Measurements from ENCODE around the gene DPEP3. TPM values are rescaled to one million over a fixed set of nuclear protein-coding genes. Genes with fewer than 3 reads are reported as not detected.
"Not testable (repeated sequence)": the region's sequence is repeated elsewhere in the genome, so short reads cannot be mapped to it uniquely, and the experiment has no call there.

The DPEP3 gene
- total RNA-seq, 1 donor from 2014 or later, result 0.18 TPM

DNA sequence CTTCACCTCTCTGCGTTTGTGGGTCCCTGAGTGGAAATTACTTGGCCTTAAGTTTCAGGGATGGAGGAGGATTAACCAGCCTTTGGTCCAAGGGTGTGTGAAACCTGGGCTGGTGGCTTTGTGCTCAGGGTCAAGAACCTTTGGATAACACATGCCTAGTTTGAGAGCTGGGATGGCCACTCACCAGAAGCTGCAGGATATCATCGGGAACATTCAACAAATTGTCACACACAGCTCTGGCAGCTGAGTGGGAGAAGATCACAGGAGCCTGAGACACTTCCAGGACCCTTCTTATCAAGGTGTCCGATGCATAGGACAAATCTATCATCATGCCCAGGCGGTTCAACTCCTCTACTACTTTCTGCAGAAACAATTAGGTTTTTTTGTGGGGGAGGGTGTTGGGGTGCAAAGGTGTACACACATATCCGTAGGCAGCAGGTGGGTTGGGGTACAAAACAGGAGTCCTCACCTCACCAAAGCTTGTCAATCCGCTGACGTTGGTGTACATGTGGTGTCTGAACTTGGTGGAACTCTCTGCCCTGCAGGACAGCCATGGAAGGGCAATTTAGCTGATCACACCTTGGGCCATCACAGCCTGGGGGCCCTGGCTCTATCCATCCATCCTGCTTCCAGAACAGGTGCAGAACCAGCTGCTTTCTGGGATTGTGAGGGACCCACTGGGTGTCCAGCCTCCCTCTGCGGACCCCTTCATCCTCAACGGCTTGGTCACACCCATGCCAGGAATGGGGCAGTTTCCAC is 2.7 kb downstream of the DPEP3 start:
- Histone ChIP-seq H3K9me3 (no peaks in the 10 kb centered on the region), H3K4me1 (no peaks in the 10 kb centered on the region), H3K36me3 (no peaks in the 10 kb centered on the region), H3K27ac (no peak overlapping the region), H3K27me3 (ENCODE audit: low read depth) (peaks cover 6% of the 10 kb centered on the region), H3K4me3 (no peak overlapping the region)
- TF ChIP-seq CTCF (IDR thresholded peaks at IDR 0.05), result no peak
- ATAC-seq (no peak), DNase-seq (no peak)
- intact Hi-C loops (cut with DNase I), result no loop called here

DNA sequence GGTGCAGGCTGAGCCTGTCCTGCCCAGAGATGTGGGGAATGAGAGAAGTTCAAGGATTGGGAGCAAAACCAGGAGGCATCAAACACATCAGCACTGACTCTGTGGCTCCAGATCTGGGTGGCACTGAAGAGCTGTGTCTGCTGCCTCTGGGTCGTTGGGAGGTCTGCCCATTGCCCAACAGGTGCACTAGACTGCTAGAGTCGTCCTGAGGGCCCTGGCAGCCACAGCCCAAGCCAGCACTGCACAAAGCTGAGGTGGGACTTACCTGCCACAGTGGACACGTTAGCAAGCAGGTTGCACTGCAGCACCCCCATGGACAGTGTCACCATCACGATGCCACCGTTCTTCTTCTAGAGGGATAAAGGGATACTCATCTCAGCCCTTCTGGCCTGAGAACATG is 3.3 kb downstream of the DPEP3 start:
- Histone ChIP-seq H3K27ac (no peak overlapping the region), H3K27me3 (ENCODE audit: low read depth) (peaks cover 6% of the 10 kb centered on the region), H3K4me1 (no peaks in the 10 kb centered on the region), H3K4me3 (no peak overlapping the region), H3K9me3 (no peaks in the 10 kb centered on the region), H3K36me3 (no peaks in the 10 kb centered on the region)
- intact Hi-C loops (cut with DNase I), result no loop called here
- ATAC-seq (peak in 1 of 2 donors; percentile 6), DNase-seq (no peak)
- no peak for TF ChIP-seq CTCF (IDR thresholded peaks at IDR 0.05)

- Histone ChIP-seq H3K4me1 (no peaks in the 10 kb centered on the region), H3K9me3 (no peaks in the 10 kb centered on the region), H3K27me3 (ENCODE audit: low read depth) (peaks cover 6% of the 10 kb centered on the region), H3K36me3 (no peaks in the 10 kb centered on the region), H3K4me3 (no peak overlapping the region), H3K27ac (no peak overlapping the region)
- no peak for ATAC-seq
- intact Hi-C loops (cut with DNase I), result no loop called here
- no peak for DNase-seq
- no peak for TF ChIP-seq CTCF (IDR thresholded peaks at IDR 0.05)
These were observed 4.1 kb downstream of the DPEP3 start for GRCh38 chr16:67976205-67976604.

DNA sequence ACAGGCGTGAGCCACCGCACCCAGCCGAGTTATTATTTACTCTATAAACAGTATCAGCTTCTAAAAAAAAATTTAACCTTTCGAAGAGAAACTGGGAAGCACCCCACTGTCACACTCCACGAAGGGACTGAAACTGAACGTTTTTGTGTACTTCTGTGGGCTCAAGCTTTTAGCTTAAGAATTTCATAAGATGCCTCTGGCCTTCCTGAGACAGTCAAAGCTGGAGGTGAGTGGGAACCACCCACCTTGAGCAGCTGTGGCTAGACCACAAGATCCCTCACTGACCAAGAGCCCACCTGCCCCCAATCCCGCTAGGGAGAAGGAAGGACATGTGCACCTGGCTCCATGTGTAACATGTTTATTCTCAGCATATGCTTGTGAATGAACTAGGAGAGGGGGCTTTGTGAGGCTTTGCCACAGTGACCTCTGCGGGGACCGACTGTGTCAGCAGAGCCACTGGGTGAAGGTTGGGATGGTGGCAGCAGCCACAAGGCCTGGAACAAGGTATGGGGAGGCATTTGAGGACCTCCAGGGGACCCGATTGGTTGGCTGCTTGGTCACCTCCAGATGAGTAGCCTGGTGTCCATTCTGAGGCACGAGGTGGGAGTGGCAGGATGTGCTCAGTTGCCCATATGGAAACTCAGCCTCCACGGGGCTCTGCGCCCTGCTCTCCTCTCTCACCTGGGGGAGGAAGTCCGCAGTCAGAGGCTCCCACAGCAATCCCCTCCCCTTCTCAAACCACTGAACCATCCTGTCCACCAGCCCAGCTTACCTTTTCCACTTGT is 4.8 kb downstream of the DPEP3 start:
- no peaks in the 10 kb centered on the region for H3K36me3 ChIP-seq
- ATAC-seq, result no peak
- intact Hi-C loops (cut with DNase I), result no loop called here

DNA sequence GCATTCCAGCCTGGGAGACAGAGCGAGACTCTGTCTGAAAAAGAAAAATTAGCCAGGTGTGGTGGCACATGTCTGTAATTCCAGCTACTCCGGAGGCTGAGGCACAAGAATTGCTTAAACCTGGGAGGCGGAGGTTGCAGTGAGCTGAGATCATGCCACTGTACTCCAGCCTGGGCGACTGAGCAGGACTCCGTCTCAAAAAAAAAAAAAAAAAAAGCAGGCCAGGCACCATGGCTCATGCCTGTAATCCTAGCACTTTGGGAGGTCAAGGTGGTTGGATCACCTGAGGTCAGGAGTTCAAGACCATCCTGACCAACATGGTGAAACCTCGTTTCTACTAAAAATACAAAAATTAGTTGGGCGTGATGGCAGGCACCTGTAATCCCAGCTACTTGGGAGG is 8.0 kb downstream of the DPEP3 start:
- peaks cover 14% of the 10 kb centered on the region for H3K4me1 ChIP-seq
- intact Hi-C loops (cut with DNase I); H3K27ac ChIP-seq; H3K9me3 ChIP-seq; H3K36me3 ChIP-seq; H3K27me3 ChIP-seq (ENCODE audit: low read depth); H3K4me3 ChIP-seq; ATAC-seq; DNase-seq: not testable (repeated sequence)

More for the DNA sequence above, 4.8 kb downstream of the DPEP3 start:
- no peak overlapping the region for H3K27ac ChIP-seq
- no peaks in the 10 kb centered on the region for H3K4me1 ChIP-seq
- no peaks in the 10 kb centered on the region for H3K9me3 ChIP-seq
- DNase-seq, result no peak
- peaks cover 6% of the 10 kb centered on the region for H3K27me3 ChIP-seq (ENCODE audit: low read depth)
- TF ChIP-seq CTCF (IDR thresholded peaks at IDR 0.05), result no peak
- no peak overlapping the region for H3K4me3 ChIP-seq

DNA sequence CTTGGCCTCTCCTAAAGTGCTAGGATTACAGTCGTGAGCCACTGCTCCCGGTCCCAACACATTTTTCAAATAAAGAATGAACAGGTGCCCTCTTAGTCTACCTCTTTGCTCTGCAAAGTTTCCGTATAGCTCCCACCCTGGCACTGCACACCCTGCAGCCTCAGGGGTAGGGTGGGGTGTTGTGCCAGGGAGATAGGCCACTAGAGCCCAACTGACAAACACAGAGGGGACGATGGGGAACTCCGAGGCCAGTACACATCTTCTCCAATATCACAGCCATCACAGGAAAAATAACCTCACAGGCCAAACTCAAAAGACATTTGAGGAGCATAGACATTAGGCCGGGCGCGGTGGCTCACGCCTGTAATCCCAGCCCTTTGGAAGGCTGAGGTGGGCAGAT is 9.2 kb downstream of the DPEP3 start:
- no peak overlapping the region for H3K27ac ChIP-seq
- intact Hi-C loops (cut with DNase I), result no loop called here
- DNase-seq (no peak), ATAC-seq (no peak)
- no peaks in the 10 kb centered on the region for H3K27me3 ChIP-seq (ENCODE audit: low read depth)
- no peak for TF ChIP-seq CTCF (IDR thresholded peaks at IDR 0.05)
- no peaks in the 10 kb centered on the region for H3K9me3 ChIP-seq
- peaks cover 26% of the 10 kb centered on the region for H3K4me1 ChIP-seq
- H3K4me3 ChIP-seq, result no peak overlapping the region
- H3K36me3 ChIP-seq, result no peaks in the 10 kb centered on the region

Measured in lower lobe of right lung (tissue), 2 donors.